ENCODE results near the gene THPO. TPM values are rescaled to one million over a fixed set of nuclear protein-coding genes. Genes with fewer than 3 reads are reported as not detected.

Gene THPO
- total RNA-seq (0.89 TPM), polyA plus RNA-seq (ENCODE audit: insufficient read depth in 1 of 8, insufficient read length in 8 of 8, low replicate concordance in 1 of 8) (1 to 10 TPM; 1.5 to 2.8 (median 2.1) TPM)
- long read RNA-seq, donor 1 = 0 reads
- long read RNA-seq, donor 2 = 0 reads
- long read RNA-seq, donor 3, partial matches to known transcripts = 25 of 25 reads
- long read RNA-seq, donor 3, other reads (novel, unspliced or antisense) = 0 of 25 reads
- long read RNA-seq, donor 4 = 0 reads
- long read RNA-seq, donor 5 = 0 reads
- long read RNA-seq, donor 6, partial matches to known transcripts = 17 of 18 reads
- long read RNA-seq, donor 6, other reads (novel, unspliced or antisense) = 0 of 18 reads
- long read RNA-seq, donor 7, partial matches to known transcripts = 14 of 14 reads
- long read RNA-seq, donor 7, other reads (novel, unspliced or antisense) = 0 of 14 reads
- long read RNA-seq, donor 8 = 0 reads
- long read RNA-seq, donor 9 = 0 reads
- long read RNA-seq, donor 10 = 0 reads
- long read RNA-seq, donor 11, partial matches to known transcripts = 20 of 20 reads
- long read RNA-seq, donor 11, other reads (novel, unspliced or antisense) = 0 of 20 reads

DNA sequence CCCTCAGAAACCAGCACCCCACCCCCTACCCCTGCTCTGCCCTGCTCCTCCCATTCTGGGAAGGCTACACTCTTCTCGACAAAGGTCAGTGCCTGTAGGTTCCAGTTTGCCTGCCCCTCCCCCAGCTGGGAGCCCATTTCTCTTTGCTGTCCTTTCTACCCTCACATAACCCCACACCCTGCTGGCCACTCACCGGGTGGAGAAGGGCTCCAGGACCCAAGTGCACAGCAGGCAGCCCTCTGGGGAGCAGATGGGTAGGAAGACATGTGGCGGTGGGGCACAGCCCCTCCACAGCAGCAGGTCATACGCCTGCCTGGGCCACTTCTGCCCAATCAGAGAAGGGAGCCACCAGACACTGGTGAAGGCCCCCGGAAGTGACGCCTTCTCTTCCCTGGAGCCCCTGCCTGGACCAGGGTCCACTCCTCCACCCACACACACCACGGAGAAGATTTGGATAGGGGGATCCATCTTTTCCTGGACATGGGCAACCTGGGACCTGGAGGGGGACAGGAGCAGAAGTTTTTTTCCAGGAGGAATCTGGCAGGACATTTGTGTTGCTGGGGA is at the start of gene THPO:
Gene THPO (minus strand): TSS at position 326 of the 564 bp plus-strand sequence. CDS start 1,948 bp downstream, outside the sequence.
- Histone ChIP-seq H3K4me3 (ENCODE audit: low read length) (no peak within 1 kb of the TSS), H3K27me3 (ENCODE audit: control insufficient read depth, insufficient read depth, low read length) (peaks cover 21% of the 10 kb centered on the region), H3K9me3 (replicated peaks; ENCODE audit: control insufficient read depth, low read depth, low read length) (no peaks in the 10 kb centered on the region), H3K36me3 (ENCODE audit: control insufficient read depth, insufficient read depth, low read length) (peaks cover 12% of the 10 kb centered on the region), H3K27ac (ENCODE audit: low read length) (peak within 1 kb of the TSS; percentile 85), H3K4me1 (ENCODE audit: control insufficient read depth, insufficient read depth, low read length) (peaks cover 45% of the 10 kb centered on the region)
- WGBS (ENCODE audit: insufficient coverage) = 71% methylated on average over 1 of the region's 7 CpGs
- no peak for DNase-seq

DNA sequence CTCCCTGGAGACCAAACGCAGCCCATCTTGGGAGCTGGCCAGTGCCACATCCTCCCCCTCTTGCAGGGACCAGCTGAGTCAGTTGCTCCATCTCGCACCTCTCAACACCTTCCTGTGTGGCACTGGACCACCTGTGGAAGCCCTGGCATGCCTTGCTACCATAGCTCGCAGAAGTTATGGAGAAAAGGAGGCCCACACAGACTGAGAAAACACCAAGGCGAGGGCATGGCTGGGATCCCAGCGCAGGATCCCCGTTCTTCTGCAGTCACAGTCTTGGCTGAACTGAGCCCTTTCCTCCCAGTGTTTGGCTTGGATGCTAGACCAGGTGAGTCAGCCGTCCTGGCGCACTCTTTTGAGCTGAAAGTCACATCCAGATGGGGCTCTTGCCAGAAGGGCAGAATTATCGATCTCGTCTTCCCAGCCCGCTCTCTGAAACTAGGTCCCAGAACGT is 48.7 kb upstream of the THPO start:
- H3K4me3 ChIP-seq (ENCODE audit: low read length) = no peak overlapping the region
- H3K27ac ChIP-seq (ENCODE audit: low read length) = no peak overlapping the region
- H3K36me3 ChIP-seq (ENCODE audit: control insufficient read depth, insufficient read depth, low read length) = no peaks in the 10 kb centered on the region
- peaks cover 6% of the 10 kb centered on the region for H3K4me1 ChIP-seq (ENCODE audit: control insufficient read depth, insufficient read depth, low read length)
- 87% methylated on average over 11 of the region's 12 CpGs for WGBS (ENCODE audit: insufficient coverage)
- no peaks in the 10 kb centered on the region for H3K9me3 ChIP-seq (replicated peaks; ENCODE audit: control insufficient read depth, low read depth, low read length)
- no peaks in the 10 kb centered on the region for H3K27me3 ChIP-seq (ENCODE audit: control insufficient read depth, insufficient read depth, low read length)
- DNase-seq = no peak

DNA sequence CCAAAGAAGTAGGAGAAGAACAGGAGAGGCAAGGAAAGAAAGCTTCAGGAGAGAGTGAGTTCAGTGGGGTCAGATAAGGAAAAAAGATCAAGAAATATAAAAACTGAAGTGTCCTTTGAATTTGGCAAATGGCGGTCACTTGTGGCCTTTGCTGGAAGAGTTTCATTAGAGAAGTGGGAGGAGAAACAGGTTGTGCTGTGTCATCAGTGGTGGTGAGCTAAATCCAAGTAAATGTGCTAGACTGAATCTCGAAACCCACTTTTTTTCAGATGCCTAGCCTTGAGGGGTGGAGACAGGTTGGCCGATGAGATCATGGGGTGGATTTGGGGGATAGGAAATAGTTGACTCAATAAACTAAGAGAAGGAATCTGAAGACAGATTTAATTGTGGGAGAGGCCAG is 45.6 kb upstream of the THPO start:
- H3K27me3 ChIP-seq (ENCODE audit: control insufficient read depth, insufficient read depth, low read length) = no peaks in the 10 kb centered on the region
- no peaks in the 10 kb centered on the region for H3K36me3 ChIP-seq (ENCODE audit: control insufficient read depth, insufficient read depth, low read length)
- 78% methylated on average over 3 of the region's 3 CpGs for WGBS (ENCODE audit: insufficient coverage)
- no peaks in the 10 kb centered on the region for H3K9me3 ChIP-seq (replicated peaks; ENCODE audit: control insufficient read depth, low read depth, low read length)
- no peak overlapping the region for H3K27ac ChIP-seq (ENCODE audit: low read length)
- no peak overlapping the region for H3K4me3 ChIP-seq (ENCODE audit: low read length)
- DNase-seq = no peak
- H3K4me1 ChIP-seq (ENCODE audit: control insufficient read depth, insufficient read depth, low read length) = peaks cover under 1% of the 10 kb centered on the region

GRCh38 chr3:184419171-184419570 is 41.2 kb upstream of the THPO start:
- 47% methylated on average over 4 of the region's 5 CpGs for WGBS (ENCODE audit: insufficient coverage)
- Histone ChIP-seq H3K27me3 (ENCODE audit: control insufficient read depth, insufficient read depth, low read length) (no peaks in the 10 kb centered on the region), H3K9me3 (replicated peaks; ENCODE audit: control insufficient read depth, low read depth, low read length) (no peaks in the 10 kb centered on the region), H3K4me3 (ENCODE audit: low read length) (no peak overlapping the region), H3K36me3 (ENCODE audit: control insufficient read depth, insufficient read depth, low read length) (no peaks in the 10 kb centered on the region), H3K27ac (ENCODE audit: low read length) (no peak overlapping the region), H3K4me1 (ENCODE audit: control insufficient read depth, insufficient read depth, low read length) (peaks cover 29% of the 10 kb centered on the region)
- no peak for DNase-seq

GRCh38 chr3:184417619-184418327 is 39.8 kb upstream of the THPO start:
- peaks cover 3% of the 10 kb centered on the region for H3K27me3 ChIP-seq (ENCODE audit: control insufficient read depth, insufficient read depth, low read length)
- no peak overlapping the region for H3K27ac ChIP-seq (ENCODE audit: low read length)
- H3K4me3 ChIP-seq (ENCODE audit: low read length) = no peak overlapping the region
- peak; percentile 62 for DNase-seq
- H3K4me1 ChIP-seq (ENCODE audit: control insufficient read depth, insufficient read depth, low read length) = peaks cover 29% of the 10 kb centered on the region
- no peaks in the 10 kb centered on the region for H3K9me3 ChIP-seq (replicated peaks; ENCODE audit: control insufficient read depth, low read depth, low read length)
- 38% methylated on average over 6 of the region's 14 CpGs for WGBS (ENCODE audit: insufficient coverage)
- H3K36me3 ChIP-seq (ENCODE audit: control insufficient read depth, insufficient read depth, low read length) = no peaks in the 10 kb centered on the region

DNA sequence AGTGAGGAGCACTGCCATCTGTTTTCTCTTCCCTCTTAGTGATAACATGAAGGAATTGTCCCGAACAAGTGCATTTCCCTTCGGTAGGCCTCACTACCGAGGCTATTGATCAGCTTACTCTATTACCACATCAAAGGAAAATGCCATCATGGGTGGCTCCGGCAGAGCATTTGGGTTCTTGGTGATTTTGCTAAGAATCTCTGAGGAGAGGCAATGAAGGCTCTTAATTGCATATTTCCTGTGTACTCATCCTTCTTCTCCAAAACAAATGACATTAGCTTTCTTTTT is 37.1 kb upstream of the THPO start:
- Histone ChIP-seq H3K27ac (ENCODE audit: low read length) (no peak overlapping the region), H3K27me3 (ENCODE audit: control insufficient read depth, insufficient read depth, low read length) (peaks cover 3% of the 10 kb centered on the region), H3K9me3 (replicated peaks; ENCODE audit: control insufficient read depth, low read depth, low read length) (no peaks in the 10 kb centered on the region), H3K4me3 (ENCODE audit: low read length) (no peak overlapping the region), H3K36me3 (ENCODE audit: control insufficient read depth, insufficient read depth, low read length) (no peaks in the 10 kb centered on the region), H3K4me1 (ENCODE audit: control insufficient read depth, insufficient read depth, low read length) (peaks cover 29% of the 10 kb centered on the region)
- DNase-seq = no peak
- WGBS (ENCODE audit: insufficient coverage) = no CpG with 5 or more reads among the region's 4 CpGs

DNA sequence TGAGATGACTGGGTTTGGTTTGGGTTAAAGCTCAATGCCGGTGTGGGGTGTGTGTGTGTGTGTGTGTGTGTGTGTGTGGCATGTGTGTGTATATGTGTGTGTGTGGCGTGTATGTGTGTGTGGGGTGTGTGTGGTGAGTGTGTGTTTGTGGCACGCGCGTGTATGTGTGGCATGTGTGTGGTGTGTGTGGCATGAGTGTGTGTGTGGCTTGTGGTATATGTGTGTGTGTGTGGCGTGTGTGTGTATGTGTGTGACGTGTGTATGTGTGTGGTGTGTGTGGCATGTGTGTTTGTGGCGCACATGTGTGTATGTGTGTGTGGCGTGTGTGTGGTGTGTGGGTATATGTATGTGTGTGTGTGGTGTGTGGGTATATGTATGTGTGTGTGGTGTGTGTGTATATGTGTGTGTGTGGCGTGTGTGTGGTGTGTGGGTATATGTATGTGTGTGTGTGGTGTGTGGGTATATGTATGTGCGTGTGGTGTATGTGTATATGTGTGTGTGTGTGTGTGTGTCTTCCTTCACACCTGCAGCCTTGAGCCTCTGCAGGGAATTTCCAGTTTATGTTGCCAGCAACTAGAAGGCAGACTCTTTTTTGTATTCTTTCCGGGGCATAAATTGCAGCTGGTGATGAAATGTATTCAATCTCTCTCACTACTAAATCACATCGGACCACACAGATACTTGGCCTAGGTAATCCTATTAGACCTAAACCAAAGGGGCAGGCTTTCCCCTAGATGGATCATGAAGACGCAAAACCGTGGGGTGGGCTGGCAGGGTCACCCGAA is 36.6 kb upstream of the THPO start:
- 77% methylated on average over 12 of the region's 16 CpGs for WGBS (ENCODE audit: insufficient coverage)
- no peak overlapping the region for H3K27ac ChIP-seq (ENCODE audit: low read length)
- H3K4me3 ChIP-seq (ENCODE audit: low read length) = no peak overlapping the region
- no peak for DNase-seq
- H3K9me3 ChIP-seq (replicated peaks; ENCODE audit: control insufficient read depth, low read depth, low read length) = no peaks in the 10 kb centered on the region
- H3K27me3 ChIP-seq (ENCODE audit: control insufficient read depth, insufficient read depth, low read length) = peaks cover 3% of the 10 kb centered on the region
- H3K4me1 ChIP-seq (ENCODE audit: control insufficient read depth, insufficient read depth, low read length) = peaks cover 29% of the 10 kb centered on the region
- H3K36me3 ChIP-seq (ENCODE audit: control insufficient read depth, insufficient read depth, low read length) = no peaks in the 10 kb centered on the region

GRCh38 chr3:184409946-184410500 is 32.0 kb upstream of the THPO start:
- Histone ChIP-seq H3K9me3 (replicated peaks; ENCODE audit: control insufficient read depth, low read depth, low read length) (no peaks in the 10 kb centered on the region), H3K4me1 (ENCODE audit: control insufficient read depth, insufficient read depth, low read length) (peaks cover 2% of the 10 kb centered on the region), H3K27ac (ENCODE audit: low read length) (no peak overlapping the region), H3K36me3 (ENCODE audit: control insufficient read depth, insufficient read depth, low read length) (no peaks in the 10 kb centered on the region), H3K27me3 (ENCODE audit: control insufficient read depth, insufficient read depth, low read length) (peaks cover 3% of the 10 kb centered on the region), H3K4me3 (ENCODE audit: low read length) (no peak overlapping the region)
- DNase-seq = no peak
- 73% methylated on average over 7 of the region's 12 CpGs for WGBS (ENCODE audit: insufficient coverage)

DNA sequence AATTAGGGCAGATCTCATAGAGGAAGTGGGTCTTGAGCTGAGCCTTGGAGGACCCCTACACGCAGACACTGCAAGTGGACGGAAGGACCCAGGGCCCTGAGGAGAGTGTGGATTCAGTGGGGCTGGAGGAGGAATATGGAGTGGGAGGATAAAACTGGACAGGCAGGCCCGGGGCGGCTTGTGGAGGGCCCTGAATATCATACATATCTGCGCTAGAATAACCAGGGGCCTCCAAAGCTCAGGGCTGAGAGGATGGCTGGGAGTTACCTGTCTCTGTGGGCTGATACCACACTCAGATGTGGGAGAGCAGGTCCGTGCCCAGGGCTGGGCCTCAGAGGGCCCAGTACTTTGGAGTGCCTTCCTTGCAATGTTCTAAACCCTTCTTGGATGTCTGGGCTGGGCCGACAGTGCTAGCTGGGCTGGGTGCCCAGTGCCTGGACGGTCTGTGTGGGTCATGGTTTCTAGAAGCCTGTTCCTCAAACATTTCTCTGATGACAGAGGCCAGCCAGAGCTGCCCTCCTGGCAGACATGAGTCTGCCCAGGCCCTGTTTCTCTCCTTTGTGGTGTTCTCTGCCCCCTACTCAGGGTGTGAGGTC is 31.4 kb upstream of the THPO start:
- 77% methylated on average over 8 of the region's 8 CpGs for WGBS (ENCODE audit: insufficient coverage)
- H3K27me3 ChIP-seq (ENCODE audit: control insufficient read depth, insufficient read depth, low read length) = peaks cover 3% of the 10 kb centered on the region
- no peak for DNase-seq

More for the DNA sequence above, 31.4 kb upstream of the THPO start:
- no peaks in the 10 kb centered on the region for H3K36me3 ChIP-seq (ENCODE audit: control insufficient read depth, insufficient read depth, low read length)
- no peak overlapping the region for H3K4me3 ChIP-seq (ENCODE audit: low read length)
- no peaks in the 10 kb centered on the region for H3K4me1 ChIP-seq (ENCODE audit: control insufficient read depth, insufficient read depth, low read length)
- H3K27ac ChIP-seq (ENCODE audit: low read length) = no peak overlapping the region
- no peaks in the 10 kb centered on the region for H3K9me3 ChIP-seq (replicated peaks; ENCODE audit: control insufficient read depth, low read depth, low read length)
